GM18909 (cell line): ENCODE data around the gene ST8SIA2.

Source experiments
- ATAC-seq: cut with Tn5 transposase; IDR thresholded peaks from one replicate; pipeline ENCODE4 v1.9.1; 2021; ENCODE audit warnings: mild to moderate bottlenecking; ENCODE audit not compliant: unreplicated experiment, poor library complexity

ST8SIA2 gene

GRCh38 chr15:92429378-92430068 is 35.8 kb downstream of the ST8SIA2 start:
- ATAC-seq: no peak

GRCh38 chr15:92430069-92430440 is 36.4 kb downstream of the ST8SIA2 start:
- ATAC-seq: no peak

DNA sequence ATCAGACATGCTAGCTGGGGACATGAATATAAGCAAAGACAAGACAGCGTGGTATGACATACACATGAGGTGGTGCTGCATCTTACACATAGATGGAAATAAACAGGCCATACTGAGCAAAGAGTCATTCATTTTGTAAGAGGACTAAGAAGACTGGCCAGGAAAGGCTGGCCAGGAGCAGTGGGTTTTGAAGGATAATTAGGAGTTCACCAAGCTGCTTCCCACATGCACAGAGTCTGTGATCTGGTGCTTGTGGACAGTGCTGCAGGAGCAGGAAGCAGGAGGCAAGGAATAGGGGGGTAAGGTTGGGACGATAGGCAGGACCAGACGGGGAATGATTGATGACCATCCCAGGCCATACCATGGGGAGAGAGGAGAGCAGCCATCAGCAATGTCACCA is 41.5 kb downstream of the ST8SIA2 start:
- no peak for ATAC-seq

DNA sequence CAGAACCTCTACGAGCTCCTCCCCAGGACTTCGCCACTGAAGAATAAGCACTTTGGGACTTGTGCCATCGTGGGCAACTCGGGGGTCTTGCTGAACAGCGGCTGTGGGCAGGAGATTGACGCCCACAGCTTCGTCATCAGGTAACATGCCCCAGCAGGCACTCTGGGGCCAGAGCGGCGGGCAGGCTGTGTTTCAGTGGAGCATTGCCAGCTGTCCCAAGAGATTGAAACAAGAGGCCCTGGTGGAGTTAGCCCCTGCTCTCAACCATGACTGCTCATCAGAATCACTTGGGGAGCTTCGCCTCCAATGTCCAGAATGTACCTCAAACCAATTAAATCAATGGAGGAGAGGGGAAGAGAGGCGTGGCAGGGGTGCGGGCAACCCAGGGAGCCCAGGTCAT is 44.8 kb downstream of the ST8SIA2 start:
- ATAC-seq: no peak

DNA sequence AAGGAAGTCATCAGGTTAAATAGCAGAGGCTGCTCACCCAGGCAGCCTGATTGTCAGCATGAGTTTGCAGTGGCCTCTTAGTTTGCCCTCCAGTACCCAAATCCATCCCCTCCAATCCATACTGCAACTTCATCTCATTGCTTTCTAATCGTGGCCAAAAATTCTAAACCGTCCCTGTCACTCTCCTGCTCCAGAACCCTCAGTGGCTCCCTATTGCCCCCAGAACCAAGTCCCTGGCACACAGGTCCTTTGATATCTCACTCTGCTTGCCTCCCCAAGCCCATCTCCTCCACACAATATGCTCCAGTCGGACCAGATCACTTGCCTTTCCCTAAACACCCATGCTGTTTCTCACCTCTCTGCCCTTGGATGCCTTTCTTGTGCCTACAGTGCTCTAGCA is 49.7 kb downstream of the ST8SIA2 start:
- ATAC-seq: no peak

- no peak for ATAC-seq
Measured at GRCh38 chr15:92444631-92445030, 51.0 kb downstream of the ST8SIA2 start.

GRCh38 chr15:92448370-92448769 is 54.7 kb downstream of the ST8SIA2 start:
- ATAC-seq: no peak

DNA sequence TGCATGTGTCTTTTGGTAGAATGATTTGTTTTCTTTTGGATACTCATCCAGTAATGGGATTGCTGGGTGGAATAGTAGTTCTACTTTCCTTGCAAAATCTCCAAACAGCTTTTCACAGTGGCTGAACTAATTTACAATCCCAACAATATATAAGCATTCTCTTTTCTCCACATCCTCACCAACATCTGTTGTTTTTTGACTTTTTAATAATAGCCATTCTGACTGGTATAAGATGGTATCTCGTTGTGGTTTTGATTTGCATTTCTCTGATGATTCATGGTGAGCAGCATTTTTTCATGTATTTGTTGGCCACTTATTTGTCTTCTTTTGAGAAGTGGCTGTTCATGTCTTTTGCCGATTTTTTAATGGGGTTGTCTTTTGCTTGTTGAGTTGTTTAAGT is 55.8 kb downstream of the ST8SIA2 start:
- ATAC-seq: no peak

GRCh38 chr15:92451225-92451825 is 57.6 kb downstream of the ST8SIA2 start:
- no peak for ATAC-seq

- ATAC-seq: no peak
Measured at GRCh38 chr15:92452143-92452542, 58.5 kb downstream of the ST8SIA2 start.

DNA sequence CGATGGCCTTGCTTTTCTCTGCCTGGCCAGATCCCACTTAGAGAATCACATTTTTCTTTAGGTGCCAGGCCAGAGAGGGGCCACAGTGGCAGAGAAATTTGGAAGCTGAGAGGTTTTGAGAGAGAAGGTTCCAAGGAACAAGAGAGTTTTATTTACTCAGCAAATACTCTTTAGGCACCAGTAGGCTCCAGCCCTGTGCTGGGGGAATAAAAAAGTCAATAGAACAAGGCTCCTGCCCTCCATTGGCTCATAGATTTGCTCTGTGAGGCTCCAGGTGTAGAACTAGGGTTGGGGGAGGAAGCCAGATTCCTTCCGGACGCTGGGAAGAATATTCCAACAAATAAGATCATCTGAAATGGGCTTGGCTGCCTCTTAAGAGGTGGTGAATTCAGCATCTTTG is 59.9 kb downstream of the ST8SIA2 start:
- no peak for ATAC-seq

GRCh38 chr15:92454555-92455105 is 60.9 kb downstream of the ST8SIA2 start:
- no peak for ATAC-seq

- ATAC-seq: no peak
Measured at GRCh38 chr15:92455271-92455670, 61.6 kb downstream of the ST8SIA2 start.

GRCh38 chr15:92457471-92458041 is 63.9 kb downstream of the ST8SIA2 start:
- ATAC-seq: no peak

DNA sequence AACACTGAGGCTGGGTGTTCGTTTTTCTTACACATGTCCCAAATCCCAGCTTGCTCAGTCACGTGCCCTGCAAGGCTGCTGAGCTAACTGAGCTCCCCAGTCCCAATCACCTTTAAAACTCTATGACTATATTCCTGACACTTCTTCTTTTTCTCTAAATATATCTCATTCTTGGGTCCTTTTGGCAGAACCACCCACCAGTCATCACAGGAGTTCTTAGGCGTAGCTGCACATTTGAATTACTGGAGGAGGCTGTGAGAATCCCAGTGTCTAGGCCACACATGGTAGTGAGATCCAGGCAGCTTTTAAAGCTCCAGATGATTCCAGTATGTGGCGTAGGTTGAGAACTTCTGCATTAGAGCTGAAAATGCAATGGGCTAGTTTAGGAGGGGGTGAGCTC is 66.3 kb downstream of the ST8SIA2 start:
- no peak for ATAC-seq

- ATAC-seq: no peak
Measured at GRCh38 chr15:92462424-92463125, 68.9 kb downstream of the ST8SIA2 start.

GRCh38 chr15:92463352-92463751 is 69.7 kb downstream of the ST8SIA2 start:
- no peak for ATAC-seq

DNA sequence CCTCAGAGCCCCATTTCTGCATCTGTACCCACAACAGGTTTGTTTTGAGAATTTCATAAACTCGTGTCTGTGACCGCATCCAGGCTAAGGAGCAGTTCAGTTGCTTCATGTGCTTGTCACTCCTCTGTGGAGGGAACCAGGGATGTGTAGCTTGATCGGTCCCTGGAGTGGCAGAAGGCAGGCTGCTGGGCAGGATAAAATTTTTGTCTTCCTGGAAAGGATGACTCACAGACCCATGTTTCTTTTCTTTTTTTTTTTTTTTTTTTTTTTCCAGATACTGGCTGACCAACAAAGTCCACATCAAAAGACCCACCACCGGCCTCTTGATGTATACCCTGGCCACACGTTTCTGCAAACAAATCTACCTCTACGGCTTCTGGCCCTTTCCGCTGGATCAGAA is 70.1 kb downstream of the ST8SIA2 start:
- ATAC-seq: no peak

DNA sequence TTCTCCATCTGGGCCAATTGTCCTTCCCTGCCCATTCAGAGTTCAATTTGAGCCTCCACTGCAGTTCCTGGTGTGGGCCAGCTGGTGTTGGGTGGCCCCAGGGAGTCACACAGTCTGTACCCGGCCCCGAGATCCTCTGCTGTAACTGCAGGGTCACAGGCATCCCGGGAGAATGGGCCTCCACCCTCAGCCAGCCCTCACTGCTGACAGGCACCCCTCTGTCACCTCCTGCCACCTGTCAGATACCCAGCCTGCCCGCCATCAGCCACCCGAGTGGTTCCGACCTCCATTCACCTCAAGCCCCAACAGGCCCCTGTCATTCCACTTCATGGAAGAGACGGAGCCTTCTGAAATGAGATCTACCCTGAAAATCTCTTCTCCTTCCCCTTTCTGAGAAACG is 73.2 kb downstream of the ST8SIA2 start:
- no peak for ATAC-seq

- no peak for ATAC-seq
Measured at GRCh38 chr15:92467245-92467644, 73.6 kb downstream of the ST8SIA2 start.

GRCh38 chr15:92468991-92469390 is 75.3 kb downstream of the ST8SIA2 start:
- ATAC-seq: no peak
